HG02973 (cell line): ENCODE data around the gene SZT2.

Source experiments
- ATAC-seq: cut with Tn5 transposase; IDR thresholded peaks from one replicate; pipeline ENCODE4 v1.9.1; 2021; ENCODE audit warnings: moderate library complexity; ENCODE audit not compliant: unreplicated experiment

Gene SZT2

DNA sequence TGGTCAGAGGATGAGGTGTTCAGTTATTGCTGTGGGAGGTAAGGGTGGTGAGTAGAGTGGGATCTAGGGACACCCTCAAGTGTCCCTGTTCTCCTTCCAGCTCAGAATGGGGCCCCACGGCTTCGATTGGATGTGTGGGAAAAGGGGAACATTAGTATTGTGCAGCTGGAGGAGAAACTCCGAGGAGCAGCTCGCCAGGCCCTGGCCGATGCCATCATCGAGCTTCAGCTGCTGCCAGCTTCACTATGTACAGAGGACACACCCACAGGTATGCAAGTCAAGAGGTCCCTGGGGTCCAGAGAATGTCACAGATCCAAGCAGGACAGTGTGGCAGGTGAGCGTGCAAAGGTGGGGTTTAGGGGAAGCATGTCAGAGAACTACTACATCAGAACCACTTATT is 50.1 kb downstream of the SZT2 start:
- ATAC-seq, result no peak

GRCh38 chr1:43440358-43440757 is 50.7 kb downstream of the SZT2 start:
- ATAC-seq, result no peak

DNA sequence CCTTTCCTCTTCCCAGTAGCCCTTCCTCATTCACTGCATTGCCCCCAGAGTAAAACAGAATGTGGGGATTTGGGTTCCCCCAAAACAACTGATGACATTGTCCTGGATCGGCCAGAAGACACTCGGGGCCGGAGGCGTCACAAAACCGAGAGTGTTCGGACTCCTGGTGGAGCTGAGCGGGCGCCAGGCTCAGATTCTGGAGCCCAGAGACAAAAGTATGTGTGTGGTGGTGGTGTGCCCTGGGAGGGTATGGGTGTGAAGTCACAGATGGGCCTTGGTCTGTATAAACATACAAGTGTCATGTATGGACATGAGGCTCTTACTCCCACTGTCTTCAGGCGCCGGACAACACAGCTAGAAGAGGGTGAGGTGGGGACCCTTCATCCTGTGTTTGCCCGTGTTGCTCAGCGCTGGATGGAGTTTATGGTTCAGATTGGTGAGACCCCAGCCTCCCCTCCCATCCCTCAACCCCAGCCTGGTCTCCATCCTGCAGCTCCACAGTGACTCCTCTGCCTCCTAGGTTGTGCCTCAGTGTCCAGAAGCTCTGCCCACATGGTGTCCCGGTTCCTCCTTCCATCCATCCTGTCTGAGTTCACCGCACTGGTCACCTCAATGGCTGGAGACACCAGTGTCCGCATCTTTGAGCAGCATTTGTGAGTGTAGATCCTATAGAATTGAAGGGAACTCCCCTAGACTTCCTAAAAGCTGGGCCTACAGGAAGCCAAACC is 51.6 kb downstream of the SZT2 start:
- ATAC-seq, result no peak

GRCh38 chr1:43441894-43442637 is 52.4 kb downstream of the SZT2 start:
- ATAC-seq, result no peak

DNA sequence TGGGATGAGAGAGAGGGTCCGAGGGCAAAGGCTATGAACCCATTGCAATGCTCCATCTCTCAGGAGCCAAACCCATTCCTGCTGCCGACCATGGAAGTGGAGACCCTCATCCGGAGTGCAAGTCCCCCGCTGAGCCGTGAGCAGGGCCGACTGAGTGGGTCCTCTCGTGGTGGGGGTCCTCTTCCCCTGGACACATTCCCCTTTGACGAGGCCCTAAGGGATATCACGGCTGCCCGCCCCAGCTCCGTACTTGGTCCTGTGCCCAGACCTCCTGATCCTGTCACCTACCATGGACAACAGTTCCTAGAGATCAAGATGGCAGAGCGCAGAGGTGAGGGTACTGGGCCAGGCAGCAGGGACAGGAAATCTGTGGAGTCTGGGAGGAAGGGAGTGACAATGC is 53.1 kb downstream of the SZT2 start:
- ATAC-seq, result no peak

DNA sequence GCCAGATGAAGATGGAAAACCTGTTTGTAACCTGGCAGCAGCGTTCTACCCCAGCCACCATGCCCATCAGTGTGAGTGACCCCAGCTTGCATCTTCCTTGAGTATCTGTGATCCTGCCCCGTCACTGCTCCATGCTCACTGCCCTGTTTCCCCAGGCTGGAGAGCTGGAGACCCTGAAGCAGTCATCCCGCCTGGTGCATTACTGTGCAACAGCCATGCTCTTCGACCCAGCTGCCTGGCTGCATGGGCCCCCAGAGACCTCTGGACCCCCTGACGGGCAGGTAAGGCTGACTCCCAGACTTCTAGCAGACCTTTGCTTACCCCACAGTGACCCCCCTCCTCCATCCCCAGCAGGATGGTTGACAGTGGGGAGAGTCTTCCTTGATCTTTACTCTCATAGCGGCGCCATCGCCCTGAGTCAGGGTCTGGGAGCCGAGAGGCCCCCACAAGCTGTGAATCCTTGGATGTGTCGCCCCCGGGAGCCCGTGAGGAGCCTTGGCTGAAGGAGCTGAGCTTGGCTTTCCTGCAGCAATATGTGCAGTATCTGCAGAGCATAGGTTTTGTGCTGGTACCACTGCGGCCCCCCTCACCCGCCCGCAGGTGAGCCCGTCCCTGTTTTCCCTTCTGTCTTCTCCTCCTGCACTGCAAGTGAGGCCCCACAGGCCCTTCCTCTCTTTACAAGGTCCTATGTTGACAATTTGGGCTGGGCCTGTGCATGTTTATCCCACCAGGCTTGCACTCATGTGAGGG is 53.7 kb downstream of the SZT2 start:
- ATAC-seq, result no peak

- no peak for ATAC-seq
Observed at GRCh38 chr1:43444151-43444828, 54.6 kb downstream of the SZT2 start.

- ATAC-seq, result no peak
Observed at GRCh38 chr1:43444836-43445235, 55.1 kb downstream of the SZT2 start.

DNA sequence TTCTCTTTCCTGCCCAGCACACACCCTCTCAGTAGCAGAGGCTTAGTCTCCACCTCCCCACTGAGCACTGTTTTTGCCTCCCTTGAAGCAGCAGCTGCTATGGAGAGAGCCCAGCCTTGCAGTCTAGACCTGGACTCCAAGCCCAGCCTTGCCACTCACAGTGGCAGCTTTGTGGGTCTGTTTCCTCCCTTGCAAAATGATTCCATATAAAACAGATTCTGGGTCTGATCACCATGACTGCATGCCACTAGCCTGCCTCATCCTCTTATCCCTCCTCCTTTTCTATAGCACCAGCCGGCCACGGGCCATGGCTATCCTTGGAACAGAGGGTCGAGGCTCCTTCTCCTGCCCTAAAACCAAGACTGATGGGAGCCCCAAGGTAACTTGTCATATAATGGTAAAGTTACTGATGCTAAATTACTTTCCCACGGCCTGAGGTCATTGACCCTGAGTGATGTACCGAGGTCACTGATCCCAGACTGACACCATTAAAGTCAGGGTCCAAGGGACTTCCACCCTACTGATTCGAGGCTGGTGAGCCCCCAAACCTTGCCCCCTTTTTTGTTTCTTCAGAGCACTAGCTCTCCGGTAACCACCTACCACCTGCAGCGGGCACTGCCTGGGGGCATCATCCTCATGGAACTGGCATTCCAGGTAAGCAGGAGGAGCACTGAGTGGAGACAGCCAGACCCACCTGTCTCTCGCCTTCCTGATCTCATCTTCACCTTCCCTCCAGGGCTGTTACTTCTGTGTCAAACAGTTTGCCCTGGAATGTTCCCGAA is 56.1 kb downstream of the SZT2 start:
- no peak for ATAC-seq

GRCh38 chr1:43446388-43446740 is 56.7 kb downstream of the SZT2 start:
- ATAC-seq, result no peak

GRCh38 chr1:43446881-43447835 is 57.5 kb downstream of the SZT2 start:
- ATAC-seq, result no peak

DNA sequence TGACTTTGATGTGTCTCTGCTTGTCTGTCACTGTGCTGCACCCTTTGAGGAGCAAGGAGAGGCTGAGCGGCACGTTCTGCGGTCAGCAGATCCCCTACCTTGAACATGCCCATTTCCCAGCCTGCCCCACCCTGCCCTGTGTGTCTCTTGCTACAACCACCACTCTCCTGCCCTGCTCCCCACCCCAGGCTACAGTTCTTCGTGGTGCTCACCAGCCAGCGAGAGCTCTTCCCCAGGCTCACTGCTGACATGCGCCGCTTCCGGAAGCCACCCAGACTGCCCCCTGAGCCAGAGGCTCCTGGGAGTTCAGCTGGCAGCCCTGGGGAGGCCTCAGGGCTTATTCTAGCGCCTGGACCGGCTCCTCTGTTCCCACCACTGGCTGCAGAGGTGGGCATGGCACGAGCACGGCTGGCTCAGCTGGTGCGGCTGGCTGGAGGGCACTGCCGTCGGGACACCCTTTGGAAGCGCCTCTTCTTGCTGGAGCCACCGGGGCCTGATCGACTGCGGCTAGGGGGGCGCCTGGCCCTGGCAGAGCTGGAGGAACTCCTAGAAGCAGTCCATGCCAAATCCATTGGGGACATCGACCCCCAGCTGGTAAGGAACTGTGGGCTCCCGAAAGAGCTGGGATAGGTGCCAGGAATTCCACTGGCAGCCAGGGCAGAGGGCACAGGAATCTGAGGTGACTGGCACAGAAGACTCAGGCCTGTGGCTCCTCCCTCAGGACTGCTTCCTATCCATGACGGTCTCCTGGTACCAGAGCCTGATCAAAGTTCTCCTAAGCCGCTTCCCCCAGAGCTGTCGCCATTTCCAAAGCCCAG is 58.4 kb downstream of the SZT2 start:
- no peak for ATAC-seq

DNA sequence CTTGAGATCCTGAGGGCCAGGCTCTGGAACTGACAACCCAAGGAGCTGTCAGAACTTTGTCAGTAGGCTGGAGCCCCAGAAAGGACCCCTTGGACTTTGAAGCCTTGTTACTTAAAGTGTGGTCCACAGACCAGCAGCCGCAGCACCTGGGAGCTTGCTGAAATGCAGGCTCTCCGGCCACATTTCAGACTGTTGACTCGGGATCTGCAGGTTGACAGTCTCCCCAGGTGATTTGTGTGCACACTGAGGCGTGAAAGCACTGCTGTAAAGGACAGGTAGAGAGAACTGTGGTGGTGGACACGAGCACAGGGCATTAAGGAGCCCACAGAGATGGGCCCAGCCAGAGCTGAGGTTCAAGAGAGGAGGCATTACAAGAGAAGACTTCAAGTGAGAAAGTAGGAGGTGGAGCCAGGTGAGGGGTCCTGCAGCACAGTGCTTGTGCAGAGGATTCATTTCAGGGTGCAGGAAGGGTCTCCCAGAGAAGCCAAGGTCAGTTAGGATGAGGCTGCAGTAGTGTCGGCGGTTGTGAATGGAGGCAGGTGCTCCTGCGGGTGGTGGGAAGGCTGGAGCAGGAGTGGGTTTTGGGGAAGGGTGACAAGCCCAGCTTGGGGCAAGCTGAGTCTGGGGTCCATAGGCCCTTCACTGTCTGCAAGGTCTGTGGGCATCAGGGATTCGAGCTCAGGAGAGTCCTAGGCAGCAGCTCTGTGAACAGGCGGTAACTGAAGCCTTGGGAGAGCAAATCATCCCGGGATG is 59.4 kb downstream of the SZT2 start:
- no peak for ATAC-seq

- no peak for ATAC-seq
Observed at GRCh38 chr1:43449708-43450069, 60.0 kb downstream of the SZT2 start.

- no peak for ATAC-seq
Observed at GRCh38 chr1:43450251-43450941, 60.7 kb downstream of the SZT2 start.

- no peak for ATAC-seq
Observed at GRCh38 chr1:43451157-43451591, 61.5 kb downstream of the SZT2 start.
